ENCODE data around the gene DCAF5. TPM values are rescaled to one million over a fixed set of nuclear protein-coding genes. Genes with fewer than 3 reads are reported as not detected.
"Not testable (repeated sequence)": the region's sequence is repeated elsewhere in the genome, so short reads cannot be mapped to it uniquely, and the experiment has no call there.

The DCAF5 gene
- total RNA-seq, 6 donors from 2014 or later: 37.7 to 78.6 (median 49.0) TPM

DNA sequence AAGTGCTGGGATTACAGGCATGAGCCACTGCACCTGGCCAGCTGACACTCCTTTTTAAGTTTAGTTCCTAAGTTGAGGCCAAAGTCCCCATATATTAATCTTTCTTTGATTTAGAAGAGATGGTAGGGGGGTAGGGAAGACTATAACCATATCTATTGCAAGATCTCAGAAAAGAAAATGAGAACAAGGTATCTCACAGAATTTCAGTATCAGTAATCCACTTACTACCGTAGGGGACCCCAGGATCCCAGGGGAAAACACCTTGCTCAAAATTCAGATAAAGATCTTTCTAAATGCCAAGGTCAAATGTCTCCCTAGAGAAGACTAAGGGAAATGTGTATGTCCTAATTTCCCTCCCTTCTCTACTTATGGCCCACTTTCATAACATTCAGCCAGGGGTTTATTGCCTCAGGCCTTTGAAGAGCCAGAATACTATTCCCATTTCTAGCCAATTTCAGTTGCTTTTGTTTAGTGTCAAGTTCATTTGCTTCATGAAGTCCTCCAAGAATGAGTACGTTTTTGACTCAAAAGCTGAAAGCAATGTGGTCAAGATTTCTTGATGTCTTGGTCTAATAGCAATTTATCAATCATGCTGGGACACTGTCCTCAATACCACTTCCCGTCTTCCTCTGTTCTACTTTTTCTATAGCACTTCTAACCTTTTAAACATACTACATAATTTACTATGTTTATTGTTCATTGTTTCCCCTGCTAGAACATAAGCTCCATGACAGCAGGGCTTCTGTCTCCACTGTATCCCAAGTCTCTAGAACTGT, 86.3 kb downstream of the DCAF5 start:
- peaks cover 0 to 35% (median 7%) of the 10 kb centered on the region in 4 donors for H3K36me3 ChIP-seq
- H3K9me3 ChIP-seq: no peaks in the 10 kb centered on the region
- no peak overlapping the region for H3K4me3 ChIP-seq
- ATAC-seq (ENCODE audit: low FRiP score in 2 of 2) (no peak), DNase-seq (no peak)
- H3K27ac ChIP-seq: no peak overlapping the region
- no peaks in the 10 kb centered on the region for H3K4me1 ChIP-seq
- no peaks in the 10 kb centered on the region for H3K27me3 ChIP-seq
- whole genome bisulfite sequencing, 2 donors: 57 to 87% methylated on average over 3 of the region's 3 CpGs
- TF ChIP-seq, protein P1, sequence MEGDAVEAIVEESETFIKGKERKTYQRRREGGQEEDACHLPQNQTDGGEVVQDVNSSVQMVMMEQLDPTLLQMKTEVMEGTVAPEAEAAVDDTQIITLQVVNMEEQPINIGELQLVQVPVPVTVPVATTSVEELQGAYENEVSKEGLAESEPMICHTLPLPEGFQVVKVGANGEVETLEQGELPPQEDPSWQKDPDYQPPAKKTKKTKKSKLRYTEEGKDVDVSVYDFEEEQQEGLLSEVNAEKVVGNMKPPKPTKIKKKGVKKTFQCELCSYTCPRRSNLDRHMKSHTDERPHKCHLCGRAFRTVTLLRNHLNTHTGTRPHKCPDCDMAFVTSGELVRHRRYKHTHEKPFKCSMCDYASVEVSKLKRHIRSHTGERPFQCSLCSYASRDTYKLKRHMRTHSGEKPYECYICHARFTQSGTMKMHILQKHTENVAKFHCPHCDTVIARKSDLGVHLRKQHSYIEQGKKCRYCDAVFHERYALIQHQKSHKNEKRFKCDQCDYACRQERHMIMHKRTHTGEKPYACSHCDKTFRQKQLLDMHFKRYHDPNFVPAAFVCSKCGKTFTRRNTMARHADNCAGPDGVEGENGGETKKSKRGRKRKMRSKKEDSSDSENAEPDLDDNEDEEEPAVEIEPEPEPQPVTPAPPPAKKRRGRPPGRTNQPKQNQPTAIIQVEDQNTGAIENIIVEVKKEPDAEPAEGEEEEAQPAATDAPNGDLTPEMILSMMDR (IDR thresholded peaks at IDR 0.05): no peak
- TF ChIP-seq EP300 (IDR thresholded peaks at IDR 0.05) (no peak), POLR2A (IDR thresholded peaks at IDR 0.05) (no peak), POLR2AphosphoS5 (IDR thresholded peaks at IDR 0.05) (no peak)

DNA sequence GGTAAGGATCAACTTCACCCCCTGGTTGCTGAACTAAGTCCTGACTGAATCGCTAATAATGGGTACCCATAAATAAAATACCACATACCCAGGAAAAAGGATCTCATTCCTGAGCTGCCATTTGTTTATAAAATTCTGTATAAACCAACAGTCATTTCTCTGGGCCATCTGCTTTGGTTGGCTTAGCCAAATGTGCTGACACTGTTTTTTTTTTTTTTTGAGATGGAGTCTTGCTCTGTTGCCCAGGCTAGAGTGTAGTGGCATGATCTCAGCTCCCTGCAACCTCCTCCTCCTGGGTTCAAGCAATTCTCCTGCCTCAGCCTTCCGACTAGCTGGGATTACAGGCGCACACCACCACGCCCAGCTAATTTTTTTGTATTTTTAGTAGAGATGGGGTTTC, 87.0 kb downstream of the DCAF5 start:
- H3K36me3 ChIP-seq: peaks cover 0 to 40% (median 11%) of the 10 kb centered on the region in 4 donors
- not testable (repeated sequence) for DNase-seq; H3K27me3 ChIP-seq; H3K4me1 ChIP-seq; H3K27ac ChIP-seq; H3K9me3 ChIP-seq; ATAC-seq (ENCODE audit: low FRiP score in 2 of 2); H3K4me3 ChIP-seq
- 92 to 97% methylated on average over 4 of the region's 4 CpGs for WGBS, 2 donors

DNA sequence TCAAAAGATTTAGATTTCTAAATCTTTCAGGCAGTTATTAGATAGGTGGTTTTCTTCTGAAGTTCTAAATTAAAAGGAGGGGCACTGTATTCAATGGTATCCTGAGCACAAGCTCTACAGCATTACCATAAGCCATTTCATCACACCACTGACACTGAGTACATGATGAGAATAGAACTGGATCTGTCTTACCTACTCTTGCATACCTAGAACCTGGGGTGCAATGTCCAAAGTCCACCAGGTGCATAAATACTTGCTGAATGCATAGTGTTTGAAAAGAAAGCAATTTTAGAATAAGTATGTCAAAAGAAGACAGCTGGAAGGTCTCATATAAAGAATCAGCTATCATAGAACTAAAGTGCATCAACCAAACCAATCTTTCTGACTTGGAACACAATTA, 88.3 kb downstream of the DCAF5 start:
- Histone ChIP-seq H3K4me1 (peaks cover 0 to 3% (median under 1%) of the 10 kb centered on the region in 4 donors), H3K4me3 (no peak overlapping the region), H3K36me3 (peaks cover 0 to 46% (median 19%) of the 10 kb centered on the region in 4 donors), H3K9me3 (no peaks in the 10 kb centered on the region), H3K27ac (no peak overlapping the region), H3K27me3 (no peaks in the 10 kb centered on the region)
- DNase-seq: no peak
- TF ChIP-seq, protein P1 (IDR thresholded peaks at IDR 0.05): no peak
- TF ChIP-seq POLR2AphosphoS5 (IDR thresholded peaks at IDR 0.05) (no peak), POLR2A (IDR thresholded peaks at IDR 0.05) (no peak), EP300 (IDR thresholded peaks at IDR 0.05) (no peak)
- ATAC-seq (ENCODE audit: low FRiP score in 2 of 2): no peak

DNA sequence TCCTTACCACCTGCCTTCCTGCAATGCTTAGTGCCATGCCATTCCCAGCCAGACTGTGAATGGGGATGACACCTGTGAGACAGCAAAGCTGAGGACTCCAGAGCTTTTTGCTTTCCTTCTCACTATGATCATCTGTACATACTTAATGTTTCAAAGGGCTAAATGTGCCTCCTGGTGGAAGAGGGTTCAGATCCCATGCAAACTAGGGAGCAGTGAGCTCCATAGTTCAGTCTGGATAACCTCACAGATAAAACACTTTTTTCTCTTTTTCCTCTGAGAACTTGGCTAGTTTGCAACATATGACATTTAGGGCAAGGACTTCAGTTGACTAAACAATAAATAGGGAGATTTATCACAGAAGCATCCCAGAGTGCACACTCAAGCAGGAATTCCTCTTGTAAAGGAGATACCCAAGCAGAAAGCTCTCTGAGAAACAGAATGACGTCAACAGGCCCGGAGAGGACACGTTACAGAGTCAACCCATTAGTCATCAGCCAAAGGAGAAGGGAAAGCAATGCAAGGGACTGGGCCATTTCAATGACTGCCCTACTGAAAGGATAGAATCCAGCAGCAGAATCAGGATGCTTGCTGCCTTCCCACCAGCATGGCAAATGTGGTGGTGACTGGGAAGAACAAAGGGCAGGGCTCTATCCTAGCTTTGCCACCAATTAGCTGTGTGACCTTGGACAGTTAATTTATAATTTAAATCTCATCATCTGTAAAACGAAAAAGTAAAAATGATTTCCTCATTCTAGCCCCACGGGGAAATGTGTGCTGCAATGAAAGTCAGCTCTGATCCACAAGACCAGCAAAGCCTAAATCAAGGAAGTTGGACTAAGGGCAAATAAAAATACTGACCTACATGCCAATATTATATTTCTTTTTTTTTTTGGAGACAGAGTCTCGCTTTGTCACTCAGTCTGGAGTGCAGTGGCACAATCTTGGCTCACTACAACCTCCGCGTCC, 93.0 kb downstream of the DCAF5 start:
- no peaks in the 10 kb centered on the region for H3K27me3 ChIP-seq
- H3K4me3 ChIP-seq: no peak overlapping the region
- H3K36me3 ChIP-seq: peaks cover 2 to 60% (median 33%) of the 10 kb centered on the region in 4 donors
- ATAC-seq (ENCODE audit: low FRiP score in 2 of 2) (peak in 1 of 2 donors; percentile 85), DNase-seq (peak in 1 of 2 donors; percentile 70)
- peak in 1 of 2 donors; percentile 7 for TF ChIP-seq POLR2AphosphoS5 (IDR thresholded peaks at IDR 0.05)
- TF ChIP-seq EP300 (IDR thresholded peaks at IDR 0.05): no peak
- TF ChIP-seq, protein P1 (IDR thresholded peaks at IDR 0.05): no peak
- peak in 1 of 4 donors; percentile 12 for TF ChIP-seq POLR2A (IDR thresholded peaks at IDR 0.05)
- peak overlapping the region; percentile 55 to 64 (median 59) for H3K27ac ChIP-seq
- no peaks in the 10 kb centered on the region for H3K9me3 ChIP-seq
- H3K4me1 ChIP-seq: peaks cover 0 to 6% (median 2%) of the 10 kb centered on the region in 4 donors
- 77 to 86% methylated on average over 8 of the region's 8 CpGs for WGBS, 2 donors
